ENCODE data around the gene MRAS. TPM values are rescaled to one million over a fixed set of nuclear protein-coding genes. Genes with fewer than 3 reads are reported as not detected.

MRAS gene
- total RNA-seq, 6 donors from 2014 or later: 15.7 to 56.0 (median 34.8) TPM

GRCh38 chr3:138348754-138349739, 668 bp downstream of the MRAS start:
- Histone ChIP-seq H3K27me3 (no peaks in the 10 kb centered on the region), H3K27ac (peak overlapping the region; percentile 87 to 93 (median 88)), H3K36me3 (no peaks in the 10 kb centered on the region), H3K4me3 (peak overlapping the region; percentile 66 to 88 (median 76)), H3K9me3 (no peaks in the 10 kb centered on the region), H3K4me1 (peaks cover 20 to 40% (median 25%) of the 10 kb centered on the region in 4 donors)
- DNase-seq: no peak
- TF ChIP-seq POLR2A (IDR thresholded peaks at IDR 0.05) (peak in 1 of 4 donors; percentile 11), POLR2AphosphoS5 (IDR thresholded peaks at IDR 0.05) (no peak), EP300 (IDR thresholded peaks at IDR 0.05) (no peak), CTCF (IDR thresholded peaks at IDR 0.05) (no peak)
- 23 to 39% methylated on average over 9 to 21 of the region's 58 CpGs for WGBS, 2 donors
- ATAC-seq (ENCODE audit: low FRiP score in 2 of 2): peak; percentile 1 to 14

- H3K27me3 ChIP-seq: no peaks in the 10 kb centered on the region
- WGBS, 2 donors: 49 to 53% methylated on average over 14 to 15 of the region's 15 CpGs
- peak overlapping the region; percentile 18 to 93 (median 88) for H3K27ac ChIP-seq
- no peaks in the 10 kb centered on the region for H3K9me3 ChIP-seq
- peaks cover 0 to 1% (median 0%) of the 10 kb centered on the region in 4 donors for H3K36me3 ChIP-seq
- ATAC-seq (ENCODE audit: low FRiP score in 2 of 2) (no peak), DNase-seq (no peak)
- H3K4me3 ChIP-seq: peak overlapping the region in 3 of 4 donors; percentile 70 to 88 (median 81)
- TF ChIP-seq EP300 (IDR thresholded peaks at IDR 0.05): no peak
- TF ChIP-seq POLR2A (IDR thresholded peaks at IDR 0.05): no peak
- no peak for TF ChIP-seq POLR2AphosphoS5 (IDR thresholded peaks at IDR 0.05)
- TF ChIP-seq CTCF (IDR thresholded peaks at IDR 0.05): no peak
- peaks cover 20 to 40% (median 25%) of the 10 kb centered on the region in 4 donors for H3K4me1 ChIP-seq
Observed at GRCh38 chr3:138349926-138350665, 1.7 kb downstream of the MRAS start.

- H3K36me3 ChIP-seq: peaks cover 0 to 12% (median 0%) of the 10 kb centered on the region in 4 donors
- H3K9me3 ChIP-seq: no peaks in the 10 kb centered on the region
- no peaks in the 10 kb centered on the region for H3K27me3 ChIP-seq
- TF ChIP-seq CTCF (IDR thresholded peaks at IDR 0.05): no peak
- TF ChIP-seq EP300 (IDR thresholded peaks at IDR 0.05): no peak
- TF ChIP-seq POLR2AphosphoS5 (IDR thresholded peaks at IDR 0.05): no peak
- TF ChIP-seq POLR2A (IDR thresholded peaks at IDR 0.05): no peak
- peaks cover 20 to 40% (median 25%) of the 10 kb centered on the region in 4 donors for H3K4me1 ChIP-seq
- peak overlapping the region in 1 of 4 donors; percentile 87 for H3K27ac ChIP-seq
- ATAC-seq (ENCODE audit: low FRiP score in 2 of 2): peak in 1 of 2 donors; percentile 47
- H3K4me3 ChIP-seq: no peak overlapping the region
- peak in 1 of 2 donors; percentile 45 for DNase-seq
Observed at GRCh38 chr3:138351151-138351550, 2.8 kb downstream of the MRAS start.

- no peak for TF ChIP-seq POLR2AphosphoS5 (IDR thresholded peaks at IDR 0.05)
- no peak for TF ChIP-seq EP300 (IDR thresholded peaks at IDR 0.05)
- TF ChIP-seq CTCF (IDR thresholded peaks at IDR 0.05): no peak
- TF ChIP-seq POLR2A (IDR thresholded peaks at IDR 0.05): no peak
- H3K9me3 ChIP-seq: no peaks in the 10 kb centered on the region
- H3K27ac ChIP-seq: peak overlapping the region in 1 of 4 donors; percentile 3
- DNase-seq: no peak
- no peak for ATAC-seq (ENCODE audit: low FRiP score in 2 of 2)
- H3K4me3 ChIP-seq: no peak overlapping the region
- H3K4me1 ChIP-seq: peaks cover 20 to 46% (median 27%) of the 10 kb centered on the region in 4 donors
- no peaks in the 10 kb centered on the region for H3K27me3 ChIP-seq
- peaks cover 0 to 14% (median 0%) of the 10 kb centered on the region in 4 donors for H3K36me3 ChIP-seq
- 93 to 95% methylated on average over 5 of the region's 5 CpGs for WGBS, 2 donors
Observed at GRCh38 chr3:138351916-138352550, 3.7 kb downstream of the MRAS start.

Data from upper lobe of left lung (tissue), 6 donors.